NOMO-1 treated with dmso at 0.1 percent for 144 hours (cell line): ENCODE results near the gene SPDYE1.

ENCODE experiments used
- DNase-seq: peaks from one replicate; lab custom pipeline; 2025; ENCODE audit not compliant: unreplicated experiment; lab: John Stamatoyannopoulos, UW

Gene SPDYE1

DNA sequence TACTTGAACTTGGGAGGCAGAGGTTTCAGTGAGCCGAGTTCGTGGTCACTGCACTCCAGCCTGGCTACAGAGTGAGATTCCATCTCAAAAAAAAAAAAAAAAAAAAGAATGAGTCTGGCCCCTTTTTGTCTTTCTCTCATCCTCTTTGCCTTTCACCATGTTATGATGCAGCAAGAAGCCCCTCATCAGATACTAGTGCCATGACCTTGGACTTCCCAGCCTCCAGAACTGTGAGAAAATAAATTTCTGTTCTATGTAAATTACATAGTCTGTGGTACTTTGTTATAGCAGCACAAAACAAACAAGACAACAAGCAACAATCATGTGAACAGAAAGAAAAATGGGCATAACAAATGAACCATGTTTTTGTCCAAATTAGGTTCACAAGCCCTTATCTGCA is 44.5 kb downstream of the SPDYE1 start:
- no peak for DNase-seq

- DNase-seq = no peak
These were observed 46.2 kb downstream of the SPDYE1 start for GRCh38 chr7:44043902-44044301.

DNA sequence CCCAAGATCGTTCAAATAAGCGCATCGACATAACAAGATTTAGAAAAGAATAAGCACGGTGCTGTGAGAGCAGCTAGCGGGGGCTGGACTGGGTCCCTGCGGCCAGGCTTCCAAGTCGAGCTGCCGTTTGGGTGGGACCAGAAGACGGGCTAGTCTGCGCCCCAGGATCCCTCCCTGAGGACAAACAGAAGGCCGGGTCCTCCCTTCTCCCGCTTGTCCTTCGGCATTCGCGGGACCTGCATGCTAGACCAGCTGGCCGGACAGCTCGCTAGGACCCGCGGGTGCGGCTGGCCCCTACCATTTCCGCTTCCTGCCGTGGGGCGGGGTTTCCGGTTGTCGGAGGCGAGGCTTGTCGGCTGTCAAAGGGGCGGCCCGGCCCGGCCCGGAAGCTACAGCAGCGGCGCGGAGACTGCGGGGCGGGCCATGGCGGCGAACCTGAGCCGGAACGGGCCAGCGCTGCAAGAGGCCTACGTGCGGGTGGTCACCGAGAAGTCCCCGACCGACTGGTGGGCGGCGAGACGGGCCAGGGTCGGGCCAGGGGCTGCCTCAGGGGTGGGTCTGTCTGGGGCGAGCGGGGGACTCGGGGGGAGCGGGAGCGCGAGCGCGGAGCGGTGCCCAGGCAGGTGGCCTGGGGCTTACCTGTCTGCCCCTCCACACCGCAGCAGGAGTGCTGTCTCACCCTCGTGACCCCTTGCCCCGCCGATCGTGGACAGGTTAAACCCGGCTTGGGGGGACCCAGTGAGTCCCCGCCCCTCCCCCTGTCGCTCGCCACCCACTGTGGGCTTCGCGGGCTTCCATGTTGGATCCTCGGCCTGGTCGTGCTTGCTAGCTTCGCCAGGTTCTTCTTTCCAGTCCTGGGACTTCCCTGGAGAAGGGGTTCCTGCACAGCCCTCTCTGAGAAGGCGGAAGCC is 46.9 kb downstream of the SPDYE1 start, which contains the start of gene DBNL:
Gene DBNL (plus strand): TSS at position 388 of the 911 bp plus-strand sequence. CDS start 36 bp downstream, at position 424.
- peak; percentile 81 for DNase-seq

DNA sequence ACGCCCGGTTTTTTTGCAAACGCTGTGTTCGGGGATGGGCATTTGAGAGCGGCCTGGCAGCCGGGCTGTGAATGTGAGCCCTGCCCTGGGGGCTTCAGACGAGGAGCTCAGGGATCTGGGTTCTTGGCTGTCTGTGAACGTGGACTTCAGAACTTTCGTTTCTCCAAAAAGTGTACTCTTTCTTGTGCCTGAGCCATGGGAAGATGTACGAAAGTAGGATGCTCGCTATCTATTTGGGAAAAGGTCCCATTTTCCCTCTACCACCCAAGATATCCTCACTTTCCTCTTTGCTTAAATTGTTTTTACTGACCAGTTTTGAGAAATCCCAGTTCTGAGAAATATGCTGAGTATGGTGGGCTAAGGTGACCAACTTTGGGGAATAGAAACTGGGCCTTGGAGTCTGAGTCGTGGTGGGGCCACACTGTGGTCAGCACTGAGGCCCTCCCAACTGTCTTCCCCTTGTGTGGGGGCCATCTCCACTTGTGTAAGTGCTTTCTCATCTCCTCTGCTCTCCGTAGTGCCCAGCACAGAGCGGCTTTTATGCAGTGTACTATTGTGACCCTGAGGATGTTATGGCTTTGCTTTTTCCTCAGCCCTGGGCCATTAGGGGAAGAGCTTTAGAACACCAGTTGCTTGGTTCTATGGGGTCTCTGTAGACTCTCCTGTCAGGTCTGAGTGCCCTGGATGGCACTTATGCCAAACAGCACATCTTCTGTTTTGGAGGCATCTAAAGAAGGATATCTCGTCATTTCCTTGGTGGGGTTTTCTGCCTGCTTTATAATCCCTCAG is 47.7 kb downstream of the SPDYE1 start:
- DNase-seq = peak; percentile 51

GRCh38 chr7:44046321-44047061 is 48.8 kb downstream of the SPDYE1 start:
- DNase-seq = peak; percentile 90

DNA sequence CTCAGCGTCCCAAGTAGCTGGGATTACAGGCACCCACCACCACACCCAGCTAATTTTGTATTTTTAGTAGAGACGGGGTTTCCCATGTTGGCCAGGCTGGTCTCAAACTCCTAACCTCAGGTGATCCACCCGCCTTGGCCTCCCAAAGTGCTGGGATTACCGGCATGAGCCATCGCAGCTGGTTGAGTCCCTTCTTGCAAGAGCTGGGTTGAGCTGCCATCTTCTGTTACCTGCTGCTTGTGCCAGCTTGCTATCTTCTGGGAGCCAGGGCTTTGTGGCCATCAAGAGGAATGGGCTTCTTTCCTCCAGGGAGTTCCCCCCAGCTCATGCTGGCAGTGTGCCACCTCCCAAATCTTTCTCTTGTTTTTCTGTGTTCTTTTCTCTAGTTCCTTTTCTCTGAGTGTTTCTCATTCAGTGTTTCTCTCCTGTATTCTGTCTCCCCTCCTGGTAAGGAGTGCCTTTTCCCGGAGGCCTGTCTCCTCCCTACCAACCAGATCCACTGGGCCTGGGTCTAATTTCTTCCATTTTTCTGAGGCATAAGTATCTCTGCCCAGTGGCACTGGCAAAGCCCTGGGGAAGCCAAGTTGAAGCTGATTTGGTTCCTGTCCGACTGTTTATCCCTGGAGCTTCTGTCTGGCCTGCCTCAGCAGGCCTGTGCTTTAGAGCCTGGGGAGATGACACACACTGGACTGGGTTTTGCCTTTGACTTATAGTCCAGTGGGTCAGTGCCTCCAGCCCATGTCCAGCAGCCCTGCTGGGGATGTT is 50.5 kb downstream of the SPDYE1 start:
- DNase-seq = no peak

- no peak for DNase-seq
These were observed 52.6 kb downstream of the SPDYE1 start for GRCh38 chr7:44050121-44050914.

GRCh38 chr7:44050915-44051560 is 53.3 kb downstream of the SPDYE1 start:
- DNase-seq = no peak

- no peak for DNase-seq
These were observed 54.0 kb downstream of the SPDYE1 start for GRCh38 chr7:44051611-44052220.

- DNase-seq = no peak
These were observed 55.2 kb downstream of the SPDYE1 start for GRCh38 chr7:44052771-44053365.

GRCh38 chr7:44056681-44057080 is 59.0 kb downstream of the SPDYE1 start:
- no peak for DNase-seq

- no peak for DNase-seq
These were observed 59.6 kb downstream of the SPDYE1 start for GRCh38 chr7:44057181-44057848.

GRCh38 chr7:44057849-44058758 is 60.4 kb downstream of the SPDYE1 start:
- DNase-seq = no peak

DNA sequence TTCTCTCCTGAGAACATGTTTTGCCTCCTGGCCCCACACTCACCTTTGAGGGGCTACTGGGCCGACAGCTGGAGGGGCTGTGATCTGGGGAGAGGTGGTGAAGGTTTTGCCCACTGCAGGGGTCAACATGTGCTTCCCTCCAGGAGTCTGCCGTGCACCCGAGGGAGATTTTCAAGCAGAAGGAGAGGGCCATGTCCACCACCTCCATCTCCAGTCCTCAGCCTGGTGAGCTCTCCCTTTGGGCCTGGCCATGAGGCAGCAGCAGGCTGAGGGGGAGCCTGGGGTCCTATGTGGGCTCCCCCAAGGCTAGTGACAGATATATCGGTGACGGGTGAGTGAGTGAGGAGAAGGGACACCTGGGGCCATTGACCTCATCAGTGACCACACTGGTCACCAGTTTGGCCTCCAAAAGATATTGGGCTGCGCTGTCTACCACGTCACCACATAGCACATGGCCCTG is 61.1 kb downstream of the SPDYE1 start:
- DNase-seq = no peak

GRCh38 chr7:44059219-44060090 is 61.8 kb downstream of the SPDYE1 start:
- DNase-seq = no peak
